ENCODE results near the gene GPRIN3.

GPRIN3 gene

GRCh38 chr4:89324671-89325070 lies 17.1 kb upstream of the GPRIN3 start:
- no peak overlapping the region for H3K4me3 ChIP-seq (ENCODE audit: low read length, poor library complexity, severe bottlenecking)
- H3K79me2 ChIP-seq (ENCODE audit: insufficient read depth, low read length), result no peaks in the 10 kb centered on the region
- no peak overlapping the region for H3K4me2 ChIP-seq (ENCODE audit: low read depth, low read length, poor library complexity, severe bottlenecking)
- H3F3A ChIP-seq (ENCODE audit: low read depth), result no peaks in the 10 kb centered on the region
- H2AFZ ChIP-seq (ENCODE audit: low read length), result no peak overlapping the region
- H3K4me1 ChIP-seq (ENCODE audit: insufficient read depth, low read length, poor library complexity, severe bottlenecking), result no peaks in the 10 kb centered on the region
- H3K9ac ChIP-seq (ENCODE audit: low read depth, low read length, poor library complexity, severe bottlenecking), result no peak overlapping the region
- TF ChIP-seq EZH2phosphoT487 (IDR thresholded peaks at IDR 0.05; ENCODE audit: borderline replicate concordance) (no peak), CTCF (conservative IDR thresholded peaks at IDR 0.05; ENCODE audit: low read length) (no peak)
- H3K9me2 ChIP-seq (replicated peaks; ENCODE audit: low read depth, low read length), result no peaks in the 10 kb centered on the region
- H3K27me3 ChIP-seq (ENCODE audit: insufficient read depth, low read length, poor library complexity, severe bottlenecking), result no peaks in the 10 kb centered on the region
- H3K9me3 ChIP-seq (ENCODE audit: insufficient read depth, low read depth, low read length), result no peaks in the 10 kb centered on the region
- no peaks in the 10 kb centered on the region for H3K36me3 ChIP-seq (ENCODE audit: insufficient read depth, low read length)
- H4K20me1 ChIP-seq (ENCODE audit: insufficient read depth, low read length, poor library complexity, severe bottlenecking), result no peaks in the 10 kb centered on the region

GRCh38 chr4:89322671-89323070 lies 15.1 kb upstream of the GPRIN3 start:
- no peaks in the 10 kb centered on the region for H3K9me2 ChIP-seq (replicated peaks; ENCODE audit: low read depth, low read length)
- H3K4me1 ChIP-seq (ENCODE audit: insufficient read depth, low read length, poor library complexity, severe bottlenecking), result peaks cover 6% of the 10 kb centered on the region

GRCh38 chr4:89319756-89320155 lies 12.2 kb upstream of the GPRIN3 start:
- H3K4me3 ChIP-seq (ENCODE audit: low read length, poor library complexity, severe bottlenecking), result no peak overlapping the region
- no peaks in the 10 kb centered on the region for H3K27me3 ChIP-seq (ENCODE audit: insufficient read depth, low read length, poor library complexity, severe bottlenecking)
- H3F3A ChIP-seq (ENCODE audit: low read depth), result no peaks in the 10 kb centered on the region; the same call in 1 of the 2 replicates
- peaks cover 25% of the 10 kb centered on the region for H3K4me1 ChIP-seq (ENCODE audit: insufficient read depth, low read length, poor library complexity, severe bottlenecking)
- H2AFZ ChIP-seq (ENCODE audit: low read length), result no peak overlapping the region
- H3K36me3 ChIP-seq (ENCODE audit: insufficient read depth, low read length), result no peaks in the 10 kb centered on the region
- H3K9me2 ChIP-seq (replicated peaks; ENCODE audit: low read depth, low read length), result no peaks in the 10 kb centered on the region
- H3K4me2 ChIP-seq (ENCODE audit: low read depth, low read length, poor library complexity, severe bottlenecking), result no peak overlapping the region
- H3K9ac ChIP-seq (ENCODE audit: low read depth, low read length, poor library complexity, severe bottlenecking), result no peak overlapping the region
- H3K9me3 ChIP-seq (ENCODE audit: insufficient read depth, low read depth, low read length), result no peaks in the 10 kb centered on the region
- H4K20me1 ChIP-seq (ENCODE audit: insufficient read depth, low read length, poor library complexity, severe bottlenecking), result no peaks in the 10 kb centered on the region
- no peak for TF ChIP-seq EZH2phosphoT487 (IDR thresholded peaks at IDR 0.05; ENCODE audit: borderline replicate concordance)
- no peak for TF ChIP-seq CTCF (conservative IDR thresholded peaks at IDR 0.05; ENCODE audit: low read length)
- H3K79me2 ChIP-seq (ENCODE audit: insufficient read depth, low read length), result no peaks in the 10 kb centered on the region

More at GRCh38 chr4:89322671-89323070, 15.1 kb upstream of the GPRIN3 start:
- Histone ChIP-seq H3F3A (ENCODE audit: low read depth) (no peaks in the 10 kb centered on the region), H3K9ac (ENCODE audit: low read depth, low read length, poor library complexity, severe bottlenecking) (no peak overlapping the region), H3K79me2 (ENCODE audit: insufficient read depth, low read length) (no peaks in the 10 kb centered on the region), H3K4me3 (ENCODE audit: low read length, poor library complexity, severe bottlenecking) (no peak overlapping the region), H3K36me3 (ENCODE audit: insufficient read depth, low read length) (no peaks in the 10 kb centered on the region), H4K20me1 (ENCODE audit: insufficient read depth, low read length, poor library complexity, severe bottlenecking) (no peaks in the 10 kb centered on the region), H2AFZ (ENCODE audit: low read length) (no peak overlapping the region), H3K27me3 (ENCODE audit: insufficient read depth, low read length, poor library complexity, severe bottlenecking) (no peaks in the 10 kb centered on the region), H3K9me3 (ENCODE audit: insufficient read depth, low read depth, low read length) (no peaks in the 10 kb centered on the region), H3K4me2 (ENCODE audit: low read depth, low read length, poor library complexity, severe bottlenecking) (no peak overlapping the region)
- TF ChIP-seq EZH2phosphoT487 (IDR thresholded peaks at IDR 0.05; ENCODE audit: borderline replicate concordance) (no peak), CTCF (conservative IDR thresholded peaks at IDR 0.05; ENCODE audit: low read length) (no peak)

Measured in Loucy (cell line).